ENCODE results near the gene PRDM10. TPM values are rescaled to one million over a fixed set of nuclear protein-coding genes. Genes with fewer than 3 reads are reported as not detected.

Gene PRDM10
- total and polyA plus RNA-seq, 10 of the 15 experiments (the other 5 are each of a cell fraction or from before 2014, with no cell fraction given) = 0.93 to 6.2 (median 4.1) TPM

DNA sequence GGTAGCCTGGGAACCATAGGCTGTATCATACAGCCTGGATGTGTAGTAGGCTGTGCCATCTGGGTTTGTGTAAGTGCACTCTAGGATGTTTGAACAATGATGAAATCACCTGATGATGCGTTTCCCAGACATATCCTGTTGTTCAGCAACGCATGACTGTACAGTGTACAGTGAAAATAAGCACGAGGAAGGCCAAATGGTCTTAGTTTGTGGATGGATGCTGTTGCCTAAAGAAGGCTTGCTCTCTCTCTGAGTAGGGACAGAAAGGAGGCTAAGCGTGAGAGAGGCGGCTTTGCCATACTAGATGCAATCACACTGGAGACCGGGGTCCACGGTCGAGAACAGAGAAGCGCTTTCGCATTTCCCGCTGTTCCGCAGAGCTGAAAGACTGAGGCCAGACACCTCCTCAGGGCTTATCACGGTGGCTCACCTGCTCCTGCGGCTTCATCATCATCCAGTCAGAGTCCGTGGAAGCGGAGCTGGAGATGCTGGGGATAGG lies 39.5 kb upstream of the PRDM10 start:
- CTCF ChIA-PET = no interaction called here
- in situ Hi-C loops (cut with MboI) = no loop called here

More for the DNA sequence above, 39.5 kb upstream of the PRDM10 start:
- BruUV-seq (replicated peaks) = no TSS peak
- ChIA-PET SMC1A (ENCODE audit: uncharacterized antibody, unreplicated experiment) (interaction anchor here (0.6 kb wide), 1 partner anchor 30 kb away, joined by 3 read pairs; no protein-coding TSS in a partner anchor), POLR2A (interaction anchor here (0.7 kb wide), 1 partner anchor 241 kb away, joined by 5 read pairs; no protein-coding TSS in a partner anchor), RAD21 (ENCODE audit: unreplicated experiment) (no interaction called here)
- Histone ChIP-seq H3K4me2 (ENCODE audit: control insufficient read depth, insufficient read depth) (no peak overlapping the region), H3K36me3 (ENCODE audit: control insufficient read depth in 2 of 2, insufficient read depth in 2 of 2, low read length in 1 of 2) (no peaks in the 10 kb centered on the region), H3K4me3 (no peak overlapping the region), H3K79me2 (ENCODE audit: control insufficient read depth, insufficient read depth, low read length) (no peaks in the 10 kb centered on the region), H3K9ac (ENCODE audit: control insufficient read depth, insufficient read depth, low read length) (no peak overlapping the region), H4K20me1 (ENCODE audit: control insufficient read depth, insufficient read depth) (no peaks in the 10 kb centered on the region), H3K27me3 (replicated peaks in 1 of 2; ENCODE audit: control insufficient read depth in 2 of 2, insufficient read depth in 2 of 2, low read length in 1 of 2) (no peaks in the 10 kb centered on the region; a peak in 2 of 4 replicates), H2AFZ (ENCODE audit: control insufficient read depth, low read depth, low read length) (no peak overlapping the region), H3K9me3 (replicated peaks; ENCODE audit: control insufficient read depth, insufficient read depth, low read length) (no peaks in the 10 kb centered on the region), H3K4me1 (ENCODE audit: control insufficient read depth, insufficient read depth, low read length) (no peaks in the 10 kb centered on the region), H3K27ac (ENCODE audit: control insufficient read depth, insufficient read depth) (no peak overlapping the region)
- 61% methylated on average over 16 of the region's 16 CpGs for WGBS (ENCODE audit: insufficient coverage, insufficient replicate concordance, low lambda C conversion rate, missing lambda C conversion rate)
- DNase-seq (ENCODE audit: low read depth, low spot score) (no peak), ATAC-seq (no peak), FAIRE-seq (no peak)
- intact Hi-C loops (cut with micrococcal nuclease; ENCODE audit: unreplicated experiment) = no loop called here
- TF ChIP-seq, protein P1, sequence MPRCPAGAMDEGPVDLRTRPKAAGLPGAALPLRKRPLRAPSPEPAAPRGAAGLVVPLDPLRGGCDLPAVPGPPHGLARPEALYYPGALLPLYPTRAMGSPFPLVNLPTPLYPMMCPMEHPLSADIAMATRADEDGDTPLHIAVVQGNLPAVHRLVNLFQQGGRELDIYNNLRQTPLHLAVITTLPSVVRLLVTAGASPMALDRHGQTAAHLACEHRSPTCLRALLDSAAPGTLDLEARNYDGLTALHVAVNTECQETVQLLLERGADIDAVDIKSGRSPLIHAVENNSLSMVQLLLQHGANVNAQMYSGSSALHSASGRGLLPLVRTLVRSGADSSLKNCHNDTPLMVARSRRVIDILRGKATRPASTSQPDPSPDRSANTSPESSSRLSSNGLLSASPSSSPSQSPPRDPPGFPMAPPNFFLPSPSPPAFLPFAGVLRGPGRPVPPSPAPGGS (IDR thresholded peaks at IDR 0.05; ENCODE audit: borderline replicate concordance, insufficient read depth, low read depth, low read length, poor library complexity, severe bottlenecking) = no peak
- TF ChIP-seq CREM (IDR thresholded peaks at IDR 0.05; ENCODE audit: low read depth) = no peak
- TF ChIP-seq, protein P2, sequence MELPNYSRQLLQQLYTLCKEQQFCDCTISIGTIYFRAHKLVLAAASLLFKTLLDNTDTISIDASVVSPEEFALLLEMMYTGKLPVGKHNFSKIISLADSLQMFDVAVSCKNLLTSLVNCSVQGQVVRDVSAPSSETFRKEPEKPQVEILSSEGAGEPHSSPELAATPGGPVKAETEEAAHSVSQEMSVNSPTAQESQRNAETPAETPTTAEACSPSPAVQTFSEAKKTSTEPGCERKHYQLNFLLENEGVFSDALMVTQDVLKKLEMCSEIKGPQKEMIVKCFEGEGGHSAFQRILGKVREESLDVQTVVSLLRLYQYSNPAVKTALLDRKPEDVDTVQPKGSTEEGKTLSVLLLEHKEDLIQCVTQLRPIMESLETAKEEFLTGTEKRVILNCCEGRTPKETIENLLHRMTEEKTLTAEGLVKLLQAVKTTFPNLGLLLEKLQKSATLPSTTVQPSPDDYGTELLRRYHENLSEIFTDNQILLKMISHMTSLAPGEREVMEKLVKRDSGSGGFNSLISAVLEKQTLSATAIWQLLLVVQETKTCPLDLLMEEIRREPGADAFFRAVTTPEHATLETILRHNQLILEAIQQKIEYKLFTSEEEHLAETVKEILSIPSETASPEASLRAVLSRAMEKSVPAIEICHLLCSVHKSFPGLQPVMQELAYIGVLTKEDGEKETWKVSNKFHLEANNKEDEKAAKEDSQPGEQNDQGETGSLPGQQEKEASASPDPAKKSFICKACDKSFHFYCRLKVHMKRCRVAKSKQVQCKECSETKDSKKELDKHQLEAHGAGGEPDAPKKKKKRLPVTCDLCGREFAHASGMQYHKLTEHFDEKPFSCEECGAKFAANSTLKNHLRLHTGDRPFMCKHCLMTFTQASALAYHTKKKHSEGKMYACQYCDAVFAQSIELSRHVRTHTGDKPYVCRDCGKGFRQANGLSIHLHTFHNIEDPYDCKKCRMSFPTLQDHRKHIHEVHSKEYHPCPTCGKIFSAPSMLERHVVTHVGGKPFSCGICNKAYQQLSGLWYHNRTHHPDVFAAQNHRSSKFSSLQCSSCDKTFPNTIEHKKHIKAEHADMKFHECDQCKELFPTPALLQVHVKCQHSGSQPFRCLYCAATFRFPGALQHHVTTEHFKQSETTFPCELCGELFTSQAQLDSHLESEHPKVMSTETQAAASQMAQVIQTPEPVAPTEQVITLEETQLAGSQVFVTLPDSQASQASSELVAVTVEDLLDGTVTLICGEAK (IDR thresholded peaks at IDR 0.05; ENCODE audit: borderline replicate concordance) = no peak
- TF ChIP-seq, protein P3, sequence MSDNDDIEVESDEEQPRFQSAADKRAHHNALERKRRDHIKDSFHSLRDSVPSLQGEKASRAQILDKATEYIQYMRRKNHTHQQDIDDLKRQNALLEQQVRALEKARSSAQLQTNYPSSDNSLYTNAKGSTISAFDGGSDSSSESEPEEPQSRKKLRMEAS (IDR thresholded peaks at IDR 0.05; ENCODE audit: low read depth, low read length) = no peak
- no peak for TF ChIP-seq RAD51 (IDR thresholded peaks at IDR 0.05)
- TF ChIP-seq TCF7 (IDR thresholded peaks at IDR 0.05; ENCODE audit: borderline replicate concordance) = no peak
- TF ChIP-seq, protein P4, sequence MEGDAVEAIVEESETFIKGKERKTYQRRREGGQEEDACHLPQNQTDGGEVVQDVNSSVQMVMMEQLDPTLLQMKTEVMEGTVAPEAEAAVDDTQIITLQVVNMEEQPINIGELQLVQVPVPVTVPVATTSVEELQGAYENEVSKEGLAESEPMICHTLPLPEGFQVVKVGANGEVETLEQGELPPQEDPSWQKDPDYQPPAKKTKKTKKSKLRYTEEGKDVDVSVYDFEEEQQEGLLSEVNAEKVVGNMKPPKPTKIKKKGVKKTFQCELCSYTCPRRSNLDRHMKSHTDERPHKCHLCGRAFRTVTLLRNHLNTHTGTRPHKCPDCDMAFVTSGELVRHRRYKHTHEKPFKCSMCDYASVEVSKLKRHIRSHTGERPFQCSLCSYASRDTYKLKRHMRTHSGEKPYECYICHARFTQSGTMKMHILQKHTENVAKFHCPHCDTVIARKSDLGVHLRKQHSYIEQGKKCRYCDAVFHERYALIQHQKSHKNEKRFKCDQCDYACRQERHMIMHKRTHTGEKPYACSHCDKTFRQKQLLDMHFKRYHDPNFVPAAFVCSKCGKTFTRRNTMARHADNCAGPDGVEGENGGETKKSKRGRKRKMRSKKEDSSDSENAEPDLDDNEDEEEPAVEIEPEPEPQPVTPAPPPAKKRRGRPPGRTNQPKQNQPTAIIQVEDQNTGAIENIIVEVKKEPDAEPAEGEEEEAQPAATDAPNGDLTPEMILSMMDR (IDR thresholded peaks at IDR 0.05 in 2 of 3, conservative IDR thresholded peaks at IDR 0.05 in 1 of 3; ENCODE audit: control insufficient read depth in 2 of 3, extremely low read depth in 1 of 3, insufficient read depth in 1 of 3, low read depth in 3 of 3, low read length in 3 of 3) = no peak
- no peak for TF ChIP-seq SREBF2 (IDR thresholded peaks at IDR 0.05; ENCODE audit: low read length)
- no peak for TF ChIP-seq ZNF384 (IDR thresholded peaks at IDR 0.05; ENCODE audit: borderline replicate concordance, low read depth, low read length)
- no peak for TF ChIP-seq DPF2 (IDR thresholded peaks at IDR 0.05)
- TF ChIP-seq YBX1 (IDR thresholded peaks at IDR 0.05) = no peak
- TF ChIP-seq, protein P5, sequence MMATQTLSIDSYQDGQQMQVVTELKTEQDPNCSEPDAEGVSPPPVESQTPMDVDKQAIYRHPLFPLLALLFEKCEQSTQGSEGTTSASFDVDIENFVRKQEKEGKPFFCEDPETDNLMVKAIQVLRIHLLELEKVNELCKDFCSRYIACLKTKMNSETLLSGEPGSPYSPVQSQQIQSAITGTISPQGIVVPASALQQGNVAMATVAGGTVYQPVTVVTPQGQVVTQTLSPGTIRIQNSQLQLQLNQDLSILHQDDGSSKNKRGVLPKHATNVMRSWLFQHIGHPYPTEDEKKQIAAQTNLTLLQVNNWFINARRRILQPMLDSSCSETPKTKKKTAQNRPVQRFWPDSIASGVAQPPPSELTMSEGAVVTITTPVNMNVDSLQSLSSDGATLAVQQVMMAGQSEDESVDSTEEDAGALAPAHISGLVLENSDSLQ (IDR thresholded peaks at IDR 0.05) = no peak
- no peak for TF ChIP-seq ESRRA (IDR thresholded peaks at IDR 0.05; ENCODE audit: low read length)
- TF ChIP-seq NR2C2 (IDR thresholded peaks at IDR 0.05; ENCODE audit: borderline replicate concordance, control insufficient read depth, insufficient read length, low read depth) = no peak

All from GM12878 (cell line).